Stimulated activated CD4-positive, alpha-beta T cell treated with anti-CD3 and anti-CD28 coated beads, Interleukin-12 subunit alpha, Interleukin-12 subunit beta, amount 100 ng/mL, for 4 hours (primary cell): Measurements from ENCODE around the gene CEP131.

Experiments used
- DNase-seq: peaks from one replicate; pipeline ENCODE4 v3.0.0-alpha.2; 2020

CEP131 gene

DNA sequence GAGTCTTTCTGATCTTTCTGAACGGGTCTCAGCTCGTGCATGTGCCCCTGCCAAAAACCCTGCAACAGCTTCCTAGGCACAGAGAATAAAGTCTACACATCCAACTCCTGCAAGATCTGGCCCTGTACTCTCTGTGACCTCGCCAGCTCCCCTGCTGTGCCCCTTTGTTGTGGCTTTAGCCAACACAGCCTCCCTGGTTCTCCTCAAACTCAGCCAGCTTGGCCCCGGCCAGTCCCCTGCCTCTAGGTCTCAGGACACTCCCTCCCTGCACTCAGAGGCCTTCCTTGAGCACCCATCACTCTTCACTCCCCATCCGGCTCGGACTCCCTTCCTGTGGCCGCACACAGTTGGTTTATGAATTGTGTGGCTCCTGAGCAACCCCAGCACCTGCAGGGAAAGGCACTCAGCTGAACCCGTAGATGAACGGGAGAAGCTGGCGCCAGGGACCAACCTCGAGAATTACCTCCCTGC, 1.4 kb downstream of the CEP131 start:
- no peak for DNase-seq

DNA sequence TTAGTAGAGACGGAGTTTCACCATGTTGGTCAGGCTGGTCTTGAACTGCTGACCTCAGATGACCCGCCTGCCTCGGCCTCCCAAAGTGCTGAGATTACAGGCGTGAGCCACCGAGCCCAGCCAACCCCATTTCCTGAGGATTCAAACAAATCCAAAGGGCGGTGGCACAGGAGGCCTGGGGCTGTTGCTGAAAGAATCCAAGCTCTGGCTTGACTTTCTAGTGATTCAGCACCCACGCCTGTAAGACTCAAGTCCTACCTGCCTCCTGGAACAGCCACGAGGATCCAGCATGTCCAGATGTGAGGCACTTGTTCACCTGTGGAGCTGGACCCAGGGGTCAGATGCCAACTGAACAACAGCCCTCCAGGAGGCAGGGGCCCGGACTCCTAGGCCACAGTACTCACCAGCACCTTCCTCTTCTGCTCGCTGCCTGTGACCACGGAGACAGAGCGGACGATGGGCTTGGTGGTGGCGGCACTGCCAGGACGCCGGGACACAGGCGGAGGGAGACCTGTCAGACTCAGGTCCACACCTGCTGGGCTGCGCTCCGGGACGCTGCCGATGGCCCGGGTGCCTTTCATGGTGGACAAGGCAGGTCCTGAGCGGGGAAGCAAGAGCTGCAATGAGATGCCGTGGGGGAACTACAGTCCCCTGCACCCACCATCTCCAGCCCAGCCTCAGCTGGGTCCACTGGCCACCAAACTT, 3.1 kb downstream of the CEP131 start:
- DNase-seq, result no peak

DNA sequence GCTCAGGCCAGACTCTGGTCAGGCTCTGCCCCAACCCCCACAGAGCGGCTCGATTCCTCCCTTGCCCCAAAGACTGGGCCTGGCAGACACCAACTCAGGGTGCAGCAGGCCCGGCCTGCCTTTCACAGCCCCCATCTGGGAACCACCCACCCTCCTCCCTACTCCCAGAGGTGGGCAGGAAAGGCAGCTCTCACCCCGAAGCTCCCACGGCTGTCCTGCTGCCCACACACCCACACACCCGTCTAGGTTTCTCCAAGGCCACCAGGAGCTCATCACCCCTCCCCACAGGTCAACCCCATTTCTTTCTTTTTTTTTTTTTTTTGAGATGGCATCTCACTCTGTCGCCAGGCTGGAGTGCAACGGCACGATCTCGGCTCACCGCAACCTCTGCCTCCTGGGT, 3.8 kb downstream of the CEP131 start:
- no peak for DNase-seq

DNA sequence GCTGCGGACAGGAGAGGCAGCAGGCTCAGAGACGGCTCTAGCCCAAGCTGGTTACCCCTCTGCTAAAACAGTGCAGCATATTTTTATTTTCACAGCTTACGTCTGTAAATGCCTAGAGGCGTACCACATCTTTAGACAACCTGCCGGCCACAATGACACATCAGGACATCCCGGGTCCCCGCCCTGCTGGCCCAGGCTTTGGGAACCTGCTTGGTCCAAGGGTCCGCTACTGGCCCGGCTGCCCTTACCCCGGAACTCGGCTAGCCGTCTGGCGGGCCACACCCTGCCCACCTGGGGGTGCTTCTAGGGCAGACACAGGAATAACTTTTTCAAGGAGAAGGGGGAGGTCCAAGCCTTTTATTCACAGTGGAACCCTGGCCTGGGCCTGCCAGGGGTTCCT, 4.3 kb downstream of the CEP131 start:
- no peak for DNase-seq

DNA sequence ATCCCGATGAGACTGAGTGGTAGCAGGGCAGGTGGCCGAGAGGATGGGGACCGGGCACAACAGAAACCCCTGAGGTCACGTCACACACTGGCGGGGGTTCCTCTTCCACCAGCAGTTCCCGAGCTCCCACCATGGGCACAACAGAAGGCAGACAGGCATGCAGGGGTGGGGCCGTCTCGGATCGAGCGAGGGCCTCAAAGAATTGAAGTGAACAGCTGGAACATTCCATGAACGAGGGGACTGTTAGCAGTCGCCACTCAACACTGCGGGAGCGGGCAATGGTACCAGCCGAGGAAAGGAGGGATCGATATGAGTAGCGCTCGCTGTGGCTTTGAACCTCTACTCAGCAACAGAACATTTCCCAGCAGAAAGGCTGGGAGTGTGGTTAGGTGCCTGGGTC, 5.3 kb downstream of the CEP131 start:
- no peak for DNase-seq

DNA sequence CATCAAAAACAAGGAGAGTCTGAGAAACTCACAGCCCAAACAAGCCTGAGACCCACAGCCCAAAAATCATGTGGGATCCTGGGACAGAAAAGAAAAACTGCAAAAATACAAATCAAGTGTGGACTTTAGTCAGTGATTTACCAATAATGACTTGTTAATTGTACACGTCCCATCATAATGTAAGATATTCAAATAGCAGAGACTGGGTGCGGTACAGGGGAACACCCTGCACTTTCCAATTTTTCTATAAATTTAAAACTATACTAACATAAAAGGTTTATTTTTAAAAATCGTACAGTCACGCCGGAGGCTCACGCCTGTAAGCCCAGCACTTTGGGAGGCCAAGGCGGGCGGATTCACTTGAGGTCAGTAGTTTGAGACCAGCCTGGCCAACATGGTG, 8.8 kb downstream of the CEP131 start:
- DNase-seq, result no peak

DNA sequence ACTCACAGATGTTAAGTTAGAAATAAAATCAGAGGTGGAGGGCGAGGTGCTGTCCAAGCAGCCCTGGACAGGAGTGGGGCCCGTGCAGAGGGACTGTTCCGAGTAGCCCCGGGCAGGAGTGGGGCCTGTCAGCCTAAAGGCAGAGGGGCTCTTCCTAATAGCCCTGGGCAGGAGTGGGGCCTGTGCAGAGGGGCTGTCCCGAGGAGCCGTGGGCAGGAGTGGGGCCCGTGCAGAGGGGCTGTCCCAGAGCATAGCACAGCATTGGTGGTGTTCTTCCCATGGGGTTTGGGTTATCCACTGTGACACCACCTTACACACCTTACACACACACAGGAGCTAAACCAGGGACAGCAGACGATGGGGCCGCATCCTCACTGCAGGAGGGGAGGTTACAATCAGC, 10.4 kb downstream of the CEP131 start:
- DNase-seq, result no peak

DNA sequence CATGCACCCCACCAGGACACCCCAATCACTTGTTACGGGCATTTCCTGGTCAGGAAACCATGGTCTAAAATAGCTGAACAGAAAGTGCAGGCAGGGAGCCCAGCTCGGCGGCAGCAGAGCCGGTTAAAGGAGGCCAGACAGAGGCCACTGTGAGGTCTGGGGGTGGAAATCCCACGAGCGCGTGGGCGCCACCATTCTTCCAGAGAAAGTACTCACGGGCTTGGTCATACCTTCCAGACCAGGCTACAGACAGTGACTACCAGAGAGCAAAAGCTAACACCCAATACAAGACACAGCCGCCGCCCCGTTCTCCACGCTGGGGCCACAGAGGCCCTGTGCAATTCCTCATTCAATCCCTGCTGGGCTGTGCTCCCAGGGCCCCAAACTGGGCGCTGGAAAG, 11.9 kb downstream of the CEP131 start:
- no peak for DNase-seq

DNA sequence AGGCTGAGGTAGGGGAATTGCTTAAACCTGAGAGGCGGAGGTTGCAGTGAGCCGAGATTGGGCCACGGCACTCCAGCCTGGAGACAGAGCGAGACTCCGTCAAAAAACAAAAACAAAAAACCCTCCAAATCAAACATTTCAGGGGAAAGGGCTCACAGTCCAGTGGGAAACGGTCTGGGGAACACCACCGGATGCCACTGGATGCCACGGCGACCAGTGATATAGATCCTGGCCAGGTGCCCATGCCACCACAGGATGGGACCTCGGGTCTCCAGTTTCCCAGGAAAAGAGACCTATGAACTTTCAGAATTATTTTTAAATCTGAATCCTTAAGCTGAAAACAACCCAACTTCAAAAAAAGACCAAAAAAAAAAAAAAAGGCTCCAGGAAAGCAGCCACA, 12.3 kb downstream of the CEP131 start:
- DNase-seq, result no peak

DNA sequence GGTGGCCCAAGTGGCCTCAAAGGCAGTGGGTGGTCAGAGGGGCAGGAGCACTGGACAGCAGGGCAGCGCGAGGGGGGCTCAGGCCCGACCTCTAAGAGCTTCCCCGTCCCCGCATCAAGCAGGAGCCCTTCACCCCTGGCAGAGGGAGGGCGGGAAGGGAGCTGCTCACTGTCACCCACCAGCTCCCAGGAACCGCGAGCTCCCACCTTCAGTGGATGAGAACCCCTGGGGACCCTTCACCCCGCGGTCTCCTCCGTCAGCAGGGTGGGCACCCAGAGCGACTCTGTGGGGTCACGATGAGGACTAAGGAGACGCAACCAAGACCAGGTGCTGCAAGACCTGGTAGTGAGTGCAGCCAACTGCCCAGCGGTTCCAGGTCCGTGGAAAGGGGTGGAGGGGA, 13.6 kb downstream of the CEP131 start:
- no peak for DNase-seq

DNA sequence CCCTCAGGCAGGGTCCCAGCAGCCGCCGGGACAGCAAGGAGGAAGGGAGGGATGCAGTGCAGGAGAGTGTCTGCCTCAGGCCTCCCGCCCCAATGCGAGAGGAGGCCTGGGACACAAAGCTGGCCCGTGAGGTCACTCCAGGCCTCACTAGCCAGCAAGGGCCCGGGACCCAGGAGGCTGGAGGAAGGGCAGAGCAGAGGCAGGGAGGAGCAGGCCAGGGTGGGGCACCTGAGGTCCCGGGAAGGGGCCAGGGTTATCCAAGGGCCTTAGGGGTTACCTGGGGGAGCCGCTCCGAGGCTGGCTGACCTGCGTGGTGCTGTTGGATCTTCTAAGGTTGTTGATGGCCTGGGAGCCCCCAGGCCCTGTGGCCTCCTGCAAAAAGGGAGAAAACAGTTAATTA, 14.1 kb downstream of the CEP131 start:
- DNase-seq, result no peak

DNA sequence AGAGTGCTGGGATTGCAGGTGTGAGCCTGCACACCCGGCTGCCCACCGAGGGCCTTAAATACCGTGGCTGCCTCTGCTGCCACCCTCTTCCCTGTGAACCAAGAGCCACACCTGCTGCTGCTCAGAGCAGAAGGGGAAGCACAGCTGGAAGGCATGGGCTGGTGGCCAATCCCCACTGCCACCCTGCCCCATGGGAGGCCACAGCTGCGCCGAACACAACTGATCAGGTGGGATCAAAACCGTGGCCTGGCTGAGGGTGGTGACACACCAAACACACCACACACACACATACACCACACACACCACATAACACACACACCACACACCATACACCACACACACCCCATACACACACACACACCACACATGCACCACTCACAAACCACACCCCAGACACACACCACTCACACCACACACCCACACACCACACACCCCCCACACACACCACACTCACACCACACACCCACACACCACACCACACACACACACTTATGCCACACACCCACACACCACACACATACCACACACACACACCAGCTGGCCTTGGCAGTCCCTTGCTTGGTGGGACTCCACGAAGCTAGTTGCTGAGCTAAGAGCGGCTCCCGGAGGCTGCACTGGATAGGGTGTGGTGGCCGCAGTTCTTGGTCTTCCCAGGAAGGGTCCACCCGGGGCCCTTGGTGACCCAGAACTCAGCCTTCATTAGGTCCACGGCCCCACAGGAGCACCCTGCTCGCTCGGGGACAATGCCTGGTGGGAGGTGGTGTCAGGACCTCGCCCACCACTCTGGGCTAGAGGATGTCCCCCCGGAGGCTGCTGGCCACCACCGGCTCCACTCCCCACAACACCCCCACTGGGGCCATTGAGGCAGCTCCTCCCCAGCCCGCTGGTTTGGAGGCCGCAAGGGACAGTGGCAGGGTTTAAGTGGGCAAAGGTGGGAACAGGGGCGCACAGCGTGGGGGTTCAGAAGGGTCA, 14.9 kb downstream of the CEP131 start:
- no peak for DNase-seq

DNA sequence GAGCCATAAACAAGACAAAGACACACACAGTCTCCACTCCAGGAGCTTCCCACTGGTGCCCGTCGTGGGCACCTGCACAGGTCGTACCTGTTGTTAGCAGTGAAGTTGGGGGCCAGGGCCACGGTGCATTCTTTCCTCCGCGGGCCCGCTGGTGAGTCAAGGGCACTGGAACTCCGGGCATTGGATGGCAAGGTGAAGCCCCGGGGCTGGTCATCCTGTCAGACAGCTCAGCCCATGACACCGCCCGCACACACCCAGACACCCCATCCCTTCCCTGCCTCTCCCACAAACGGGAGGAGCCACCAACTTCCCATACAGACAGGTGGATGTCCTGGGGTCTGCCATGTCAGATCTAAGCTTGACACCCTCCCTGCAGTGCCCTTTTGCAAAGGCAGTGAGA, 16.1 kb downstream of the CEP131 start:
- no peak for DNase-seq

DNA sequence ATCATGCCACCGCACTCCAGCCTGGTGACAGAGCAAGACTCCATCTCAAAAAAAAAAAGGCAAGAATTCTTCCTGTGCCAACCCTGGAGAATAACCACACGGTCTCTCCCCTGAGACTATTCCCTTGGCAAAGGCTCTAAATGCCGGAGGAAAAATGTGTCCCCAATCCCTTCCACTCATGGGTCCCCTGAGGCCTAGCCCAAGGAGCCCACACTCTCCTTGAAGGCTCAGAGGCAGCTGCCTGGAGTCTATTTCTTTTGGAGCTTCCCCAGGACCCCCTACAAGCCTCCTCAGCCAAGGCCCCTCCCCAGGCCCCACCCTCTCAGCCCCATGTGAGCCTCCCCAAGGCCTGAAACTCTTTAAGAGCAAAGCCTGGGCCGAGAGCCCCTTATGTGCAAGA, 16.6 kb downstream of the CEP131 start:
- DNase-seq, result no peak

DNA sequence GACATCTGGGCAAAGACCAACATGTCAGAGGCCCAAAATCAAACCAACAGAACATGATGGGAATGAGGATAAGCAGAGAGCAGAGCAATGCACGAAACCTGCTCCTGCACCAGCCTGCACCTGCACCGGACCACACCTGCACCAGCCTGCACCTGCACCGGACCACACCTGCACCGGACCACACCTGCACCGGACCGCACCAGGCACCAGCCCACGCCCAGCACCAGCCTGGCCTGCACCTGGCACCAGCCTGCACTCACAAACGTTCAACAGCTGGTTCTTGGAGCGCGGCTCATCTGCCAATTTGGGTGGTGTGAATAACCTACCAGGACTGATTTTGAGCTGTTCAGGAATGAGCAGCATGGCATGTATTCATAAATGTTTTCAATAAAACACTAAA, 18.2 kb downstream of the CEP131 start:
- DNase-seq, result no peak

DNA sequence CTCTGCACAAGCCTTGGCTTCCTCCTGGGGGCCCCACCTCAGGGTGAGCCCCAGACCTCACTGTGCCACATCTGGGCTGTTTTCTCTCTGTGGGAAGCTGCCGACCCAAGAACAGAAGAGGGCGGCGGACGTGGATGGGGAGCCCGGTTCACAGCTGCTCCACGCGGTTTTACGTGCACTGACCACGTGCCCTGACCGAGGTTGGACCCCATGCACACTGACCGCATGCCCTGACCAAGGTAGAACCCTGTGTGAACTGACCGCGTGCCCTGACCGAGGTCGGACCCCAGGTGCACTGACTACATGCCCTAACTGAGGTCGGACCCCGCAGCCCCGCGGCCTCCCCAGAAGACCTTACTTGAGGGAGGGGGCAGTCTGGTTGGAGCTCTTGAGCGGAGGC, 19.6 kb downstream of the CEP131 start:
- DNase-seq, result no peak

DNA sequence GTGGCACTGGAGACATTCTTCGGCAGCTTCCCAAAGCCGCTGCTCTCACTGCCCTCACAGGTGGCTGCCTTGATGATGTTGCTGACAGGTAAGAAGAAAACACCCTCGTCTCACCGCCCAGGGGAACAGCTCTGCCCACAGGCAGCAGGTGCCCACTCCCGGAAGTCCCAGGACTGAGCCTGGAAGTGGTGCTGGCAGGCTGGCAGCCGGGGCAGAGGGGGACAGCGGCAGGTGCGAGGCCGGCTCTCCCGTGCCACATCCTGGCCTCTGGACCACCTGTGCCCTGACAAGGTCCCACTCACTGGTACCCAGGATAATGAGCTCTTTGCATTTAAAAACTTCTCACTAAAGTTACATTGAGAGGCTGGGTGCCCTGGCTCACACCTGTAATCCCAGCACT, 20.4 kb downstream of the CEP131 start:
- no peak for DNase-seq

DNA sequence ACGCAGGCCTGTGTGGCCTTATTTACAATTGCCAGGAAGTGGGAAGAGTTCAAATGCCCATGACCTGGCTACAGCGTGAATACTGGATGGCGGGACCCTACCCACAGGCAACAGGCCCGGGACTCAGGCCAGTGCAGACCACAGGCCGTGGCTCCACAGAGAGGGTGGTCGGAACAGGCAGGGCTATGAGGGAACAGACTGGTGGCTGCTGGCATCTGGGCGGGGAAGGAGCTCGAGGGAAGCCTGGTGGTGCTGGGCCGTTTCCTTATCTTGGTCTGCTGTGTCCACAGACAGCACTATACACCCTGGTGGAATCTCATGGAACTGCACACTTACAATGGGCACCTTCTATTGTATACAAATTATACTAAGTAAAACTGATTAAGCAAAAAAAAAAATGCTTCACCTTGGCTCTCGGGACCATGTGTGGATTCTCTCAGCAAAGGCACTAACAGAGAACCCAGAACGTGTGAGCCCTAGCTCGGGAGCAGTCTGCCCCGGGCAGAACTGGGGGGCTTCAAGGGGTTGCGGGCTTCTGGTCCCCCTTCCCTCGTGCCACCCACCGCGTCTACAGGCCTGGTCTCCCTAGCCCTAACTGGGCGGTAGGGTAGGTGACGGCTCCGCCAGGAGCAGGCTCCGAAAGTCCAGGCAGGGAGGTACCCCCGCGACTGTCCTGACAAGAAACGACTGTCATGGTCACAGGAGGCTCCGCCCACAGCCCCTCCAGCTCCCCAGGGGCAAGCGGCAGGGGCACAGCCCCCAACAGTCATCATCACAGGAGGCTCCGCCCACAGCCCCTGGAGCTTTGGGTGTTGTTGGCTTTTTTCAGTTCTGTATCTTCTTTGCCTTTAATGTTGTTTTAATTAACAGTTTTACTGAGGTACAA, 21.8 kb downstream of the CEP131 start:
- DNase-seq, result no peak

DNA sequence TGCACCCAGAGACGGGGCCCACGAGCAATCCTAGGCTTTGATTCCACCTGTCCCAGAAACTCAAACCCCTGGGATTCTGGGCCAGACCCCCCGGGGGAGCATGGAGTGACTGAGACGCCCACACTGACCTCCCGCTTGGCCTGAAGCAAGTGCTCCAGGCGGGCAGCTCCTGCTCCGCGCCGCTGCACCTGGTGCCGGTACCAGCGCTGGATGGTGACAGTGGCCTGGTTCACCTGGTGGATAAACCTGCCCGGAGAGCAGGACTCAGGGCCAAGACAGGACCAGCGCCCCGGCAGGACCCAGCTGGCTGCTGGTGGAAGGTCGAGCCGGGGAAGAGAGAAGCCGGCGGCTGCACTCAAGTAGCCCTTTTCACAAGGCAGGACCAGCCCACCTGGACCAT, 22.6 kb downstream of the CEP131 start:
- DNase-seq, result no peak

DNA sequence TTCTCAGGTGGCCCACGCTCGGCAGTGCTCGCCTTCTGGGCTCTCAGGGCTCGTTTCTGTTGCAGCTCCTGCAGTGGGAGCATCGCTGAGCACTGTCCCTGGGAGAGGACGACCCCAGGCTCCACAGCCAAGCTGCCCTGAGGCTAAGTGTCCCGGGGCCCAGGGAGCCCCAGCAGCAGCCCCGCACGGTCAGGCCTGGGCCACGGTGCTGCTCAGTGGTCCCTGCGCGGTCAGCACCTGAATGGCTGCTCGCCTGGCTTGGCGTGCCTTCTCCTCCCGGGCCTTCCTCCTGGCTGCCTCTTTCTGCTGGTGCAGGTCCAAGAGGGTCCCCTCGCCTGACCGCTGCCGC, 23.3 kb downstream of the CEP131 start:
- DNase-seq, result no peak

DNA sequence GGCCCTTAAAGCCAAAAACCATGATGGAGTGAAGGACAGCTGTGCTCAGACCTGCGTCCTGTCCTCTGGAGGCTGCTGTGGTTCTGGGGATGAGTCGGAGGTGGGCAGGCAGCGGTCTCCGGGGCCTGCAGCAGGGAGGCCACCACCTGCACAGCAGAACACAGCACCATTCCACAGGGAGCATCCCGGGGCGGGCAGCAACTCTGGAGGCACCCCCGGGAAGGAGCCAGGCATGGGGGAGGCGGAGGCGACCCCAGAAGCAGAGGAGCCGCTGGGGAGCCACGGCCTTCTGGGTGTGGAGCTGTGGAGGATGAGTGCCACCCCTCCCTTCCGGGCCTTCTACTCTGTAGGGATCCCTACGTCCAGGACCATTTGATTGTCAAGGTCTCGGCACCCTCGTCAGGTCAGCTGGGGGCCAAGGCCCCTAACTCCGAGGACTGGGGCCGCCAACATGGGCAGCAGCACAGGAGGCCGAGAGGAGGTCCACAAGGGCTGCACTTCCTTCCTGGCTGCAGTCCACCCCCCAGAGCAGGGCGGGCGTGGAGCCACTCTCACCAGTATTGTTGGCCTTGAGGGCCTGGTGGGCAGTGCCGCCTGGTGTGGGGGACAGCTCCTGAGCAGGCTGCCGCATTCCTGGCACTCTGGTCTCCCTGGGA, 23.8 kb downstream of the CEP131 start:
- DNase-seq, result no peak

DNA sequence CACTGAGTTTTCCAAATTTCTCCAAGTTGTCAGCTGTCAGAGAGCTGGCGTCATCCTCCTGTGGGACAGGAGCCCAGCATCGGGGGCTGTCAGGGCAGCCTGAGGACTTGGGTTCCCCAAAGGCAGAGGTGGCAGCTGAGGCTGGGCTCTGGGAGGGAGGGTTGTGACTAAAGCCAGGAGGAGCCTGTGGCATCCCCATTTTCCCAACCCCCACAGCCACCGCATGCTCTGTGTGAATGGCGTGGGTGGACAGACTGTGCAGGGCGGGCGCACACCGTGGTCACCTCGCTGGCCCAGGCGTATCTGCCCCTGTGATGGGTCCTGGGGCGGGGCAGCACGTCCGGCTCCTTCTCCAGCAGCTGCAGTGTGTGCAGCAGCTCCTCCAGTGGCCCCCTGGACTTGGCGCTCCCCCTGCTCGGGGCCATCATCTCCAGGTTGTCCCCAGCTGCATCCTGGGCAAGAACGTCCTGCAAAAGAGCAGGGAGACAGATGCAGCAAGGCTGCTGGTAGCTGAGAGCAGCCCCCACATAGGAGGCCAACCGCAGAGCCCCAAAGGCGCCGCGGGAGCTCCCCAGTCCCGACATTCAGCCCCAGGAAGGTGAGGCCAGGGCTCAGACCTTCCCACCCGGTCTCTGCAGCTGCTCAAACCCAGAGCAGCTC, 24.8 kb downstream of the CEP131 start:
- DNase-seq, result no peak
